GM13976 (cell line): ENCODE results near the gene RPS28.
"Not testable (repeated sequence)": the region's sequence is repeated elsewhere in the genome, so short reads cannot be mapped to it uniquely, and the experiment has no call there.

Source experiments
- DNase-seq: peaks from one replicate; pipeline ENCODE4 v3.0.0; 2012; ENCODE audit warnings: low spot score
- CTCF ChIP-seq: IDR thresholded peaks from 2 replicates; pipeline ENCODE4 v1.5.1; 2012; ENCODE audit warnings: borderline replicate concordance, mild to moderate bottlenecking; ENCODE audit not compliant: insufficient read depth; ENCODE audit errors: extremely low read depth, missing control alignments, control extremely low read depth
- in situ Hi-C: fragments of 300-500 bp; cut with MboI; formaldehyde crosslinking; loops from one replicate; pipeline ENCODE4 v1.12.0; 2022; ENCODE audit warnings: low sequenced_read_pairs, mixed read lengths, inconsistent platforms; ENCODE audit not compliant: unreplicated experiment

RPS28 gene

DNA sequence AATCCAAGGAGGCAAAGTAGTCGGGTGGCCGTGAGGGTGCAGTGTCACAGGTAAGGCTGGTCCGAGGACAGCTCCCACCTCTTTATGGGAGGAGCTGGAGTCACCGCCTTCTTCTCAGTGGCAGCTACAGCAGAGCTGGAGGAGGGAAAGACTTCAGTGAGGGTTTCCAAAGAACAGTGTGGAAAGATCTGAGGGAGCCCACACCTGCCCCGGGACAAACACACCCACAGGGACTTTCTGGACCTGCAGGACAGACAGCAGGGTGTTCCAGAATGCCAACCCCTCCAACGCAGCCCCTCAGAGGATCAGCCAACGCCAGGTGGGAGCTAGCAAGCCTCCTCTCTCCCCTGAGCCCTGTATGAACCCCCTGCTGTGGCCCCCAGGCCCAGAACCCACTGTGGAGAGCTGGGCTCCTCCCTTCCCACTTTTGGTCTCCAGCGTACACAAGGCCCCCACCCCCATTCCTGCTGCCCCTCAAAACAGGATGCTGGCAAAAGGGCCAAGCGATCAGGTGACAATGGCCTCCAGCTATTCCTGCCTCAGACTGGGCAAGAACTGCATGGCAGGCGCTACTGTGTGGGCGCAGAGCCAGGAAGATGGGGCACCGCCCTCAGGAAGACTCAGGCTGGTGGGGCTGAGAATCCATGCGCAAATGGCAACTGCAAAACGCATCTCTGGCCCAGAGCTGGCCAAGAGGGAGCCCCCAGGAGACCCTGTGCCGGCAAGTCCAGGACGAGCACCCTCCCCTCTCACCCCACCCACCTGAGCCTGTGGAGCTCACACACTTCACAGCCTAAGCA is 9.6 kb upstream of the RPS28 start:
- TF ChIP-seq CTCF, result no peak
- in situ Hi-C loops, result no loop called here
- DNase-seq, result no peak

GRCh38 chr19:8314981-8315640 is 6.2 kb upstream of the RPS28 start:
- DNase-seq, in situ Hi-C loops: not testable (repeated sequence)

DNA sequence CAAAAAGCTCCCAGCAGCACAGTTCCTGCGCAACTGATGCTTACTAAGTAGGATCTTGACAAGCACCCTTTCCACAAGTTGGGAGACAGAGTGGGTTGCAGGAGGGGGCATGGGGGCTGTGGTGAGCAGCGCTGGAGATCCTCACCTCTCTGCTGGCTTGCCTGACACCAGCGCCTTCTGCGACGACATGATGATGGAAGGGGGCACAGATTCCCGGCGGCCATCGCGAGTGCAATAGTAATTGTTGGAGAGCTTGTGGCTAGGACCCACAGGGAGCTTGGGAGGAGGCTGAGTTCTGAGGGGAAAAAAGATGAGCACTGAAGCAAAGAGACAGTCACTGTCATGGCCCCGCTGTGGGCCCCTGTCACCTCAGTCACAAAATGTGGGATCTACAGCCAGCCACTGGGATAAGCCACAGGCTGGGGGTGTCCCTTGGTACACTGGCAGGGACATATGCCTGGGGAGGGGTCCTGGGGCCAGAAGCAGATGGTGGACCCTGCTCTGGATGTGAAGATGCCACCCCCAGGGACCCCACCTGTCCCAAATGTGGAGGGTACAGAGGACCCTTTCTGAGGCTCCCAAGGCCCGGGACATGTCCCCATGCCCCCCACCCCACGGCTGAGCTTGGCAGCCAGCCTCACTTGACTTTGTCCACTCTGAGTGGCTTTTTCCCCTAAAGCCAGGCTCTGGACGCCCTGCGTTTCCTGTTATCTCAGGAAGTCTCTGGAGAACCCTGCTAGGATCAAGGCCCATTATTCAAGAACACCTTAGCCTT is 4.8 kb upstream of the RPS28 start:
- TF ChIP-seq CTCF, result no peak
- in situ Hi-C loops, result no loop called here
- no peak for DNase-seq

- not testable (repeated sequence) for DNase-seq
Observed at GRCh38 chr19:8318835-8319234, 2.5 kb upstream of the RPS28 start.

GRCh38 chr19:8319807-8320520 is 1.3 kb upstream of the RPS28 start:
- no peak for TF ChIP-seq CTCF
- DNase-seq, result no peak
- in situ Hi-C loops, result no loop called here

More at GRCh38 chr19:8318835-8319234, 2.5 kb upstream of the RPS28 start:
- in situ Hi-C loops, result not testable (repeated sequence)

DNA sequence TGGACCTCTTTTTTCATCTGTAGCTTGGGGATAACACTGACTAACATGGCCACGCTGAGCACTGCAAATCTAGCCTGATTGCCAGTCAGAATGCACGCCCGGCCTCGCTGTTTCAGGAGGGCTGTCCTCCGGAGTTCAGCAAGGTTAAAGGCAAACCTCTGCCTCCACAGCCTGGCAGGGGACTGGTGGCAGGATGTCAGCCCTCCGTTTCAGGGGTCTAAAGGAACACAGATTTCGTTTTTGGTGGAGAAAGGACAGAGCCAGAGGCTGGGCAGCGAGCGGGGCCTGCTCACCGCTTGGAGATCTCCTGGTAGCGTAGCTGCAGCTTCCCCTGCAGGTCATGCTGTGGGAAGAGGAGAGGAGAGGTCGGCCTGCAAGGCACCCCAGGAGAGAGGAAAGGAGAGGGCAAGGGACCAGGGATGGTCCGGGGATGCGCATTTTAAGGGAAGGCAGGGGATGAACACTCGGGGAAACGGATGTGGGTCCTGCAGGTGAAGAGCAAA is 681 bp upstream of the RPS28 start:
- in situ Hi-C loops, result no loop called here
- TF ChIP-seq CTCF, result no peak
- no peak for DNase-seq

- DNase-seq, result no peak
- in situ Hi-C loops, result no loop called here
- TF ChIP-seq CTCF, result no peak
Observed at GRCh38 chr19:8321986-8322637, 816 bp downstream of the RPS28 start.
